ENCODE measurements around the gene SLC24A4.

Gene SLC24A4

GRCh38 chr14:92451755-92452154, 128.8 kb downstream of the SLC24A4 start:
- peak in 1 of 10 donors; percentile 74 for DNase-seq
- intact Hi-C loops (cut with DNase I) = loop anchor here (10.0 kb wide), 1 partner anchor 327 kb away; the partner anchor contains the start of genes CPSF2 and NDUFB1

- peak in 1 of 10 donors; percentile 43 for DNase-seq
- intact Hi-C loops (cut with DNase I) = loop anchor here (10.0 kb wide), 1 partner anchor 328 kb away; the partner anchor contains the start of genes CPSF2 and NDUFB1
Observed at GRCh38 chr14:92452471-92452870, 129.5 kb downstream of the SLC24A4 start.

- peak in 1 of 10 donors; percentile 30 for DNase-seq
- intact Hi-C loops (cut with DNase I) = loop anchor here (10.0 kb wide), 1 partner anchor 329 kb away; the partner anchor contains the start of genes CPSF2 and NDUFB1
Observed at GRCh38 chr14:92453691-92454090, 130.7 kb downstream of the SLC24A4 start.

GRCh38 chr14:92455231-92455630, 132.3 kb downstream of the SLC24A4 start:
- intact Hi-C loops (cut with DNase I) = loop anchor here (10.0 kb wide), 1 partner anchor 330 kb away; the partner anchor contains the start of genes CPSF2 and NDUFB1
- no peak for DNase-seq

- peak in 4 of 10 donors; percentile 32 to 88 (median 36) for DNase-seq
- intact Hi-C loops (cut with DNase I) = loop anchor here (10.0 kb wide), 1 partner anchor 332 kb away; the partner anchor contains the start of genes CPSF2 and NDUFB1
Observed at GRCh38 chr14:92456215-92457015, 133.4 kb downstream of the SLC24A4 start.

- intact Hi-C loops (cut with DNase I) = loop anchor here (10.0 kb wide), 1 partner anchor 332 kb away; the partner anchor contains the start of genes CPSF2 and NDUFB1
- no peak for DNase-seq
Observed at GRCh38 chr14:92457016-92457565, 134.1 kb downstream of the SLC24A4 start.

GRCh38 chr14:92458136-92459029, 135.4 kb downstream of the SLC24A4 start:
- intact Hi-C loops (cut with DNase I) = loop anchor here (10.0 kb wide), 1 partner anchor 334 kb away; the partner anchor contains the start of genes CPSF2 and NDUFB1
- peak in 1 of 10 donors; percentile 63 for DNase-seq

- intact Hi-C loops (cut with DNase I) = loop anchor here (10.0 kb wide), 1 partner anchor 334 kb away; the partner anchor contains the start of genes CPSF2 and NDUFB1
- DNase-seq = peak in 1 of 10 donors; percentile 41
Observed at GRCh38 chr14:92459030-92459949, 136.3 kb downstream of the SLC24A4 start.

GRCh38 chr14:92459950-92460421, 137.0 kb downstream of the SLC24A4 start:
- intact Hi-C loops (cut with DNase I) = loop anchor here (10.0 kb wide), 1 partner anchor 335 kb away; the partner anchor contains the start of genes CPSF2 and NDUFB1
- DNase-seq = peak in 1 of 10 donors; percentile 67

GRCh38 chr14:92460541-92460915, 137.6 kb downstream of the SLC24A4 start:
- intact Hi-C loops (cut with DNase I) = no loop called here
- peak in 1 of 10 donors; percentile 55 for DNase-seq

GRCh38 chr14:92460916-92461579, 138.1 kb downstream of the SLC24A4 start:
- peak in 1 of 10 donors; percentile 83 for DNase-seq
- intact Hi-C loops (cut with DNase I) = no loop called here

- intact Hi-C loops (cut with DNase I) = no loop called here
Observed at GRCh38 chr14:92461891-92462290, 138.9 kb downstream of the SLC24A4 start.

GRCh38 chr14:92462568-92462967, 139.6 kb downstream of the SLC24A4 start:
- intact Hi-C loops (cut with DNase I) = no loop called here
- DNase-seq = peak in 1 of 10 donors; percentile 7

More at GRCh38 chr14:92461891-92462290, 138.9 kb downstream of the SLC24A4 start:
- peak in 1 of 10 donors; percentile 35 for DNase-seq

- intact Hi-C loops (cut with DNase I) = no loop called here
- DNase-seq = peak in 1 of 10 donors; percentile 63
Observed at GRCh38 chr14:92463141-92463540, 140.2 kb downstream of the SLC24A4 start.

GRCh38 chr14:92464156-92464555, 141.2 kb downstream of the SLC24A4 start:
- intact Hi-C loops (cut with DNase I) = no loop called here
- peak in 1 of 10 donors; percentile 28 for DNase-seq

- intact Hi-C loops (cut with DNase I) = no loop called here
- DNase-seq = peak in 1 of 10 donors; percentile 63
Observed at GRCh38 chr14:92464716-92465115, 141.8 kb downstream of the SLC24A4 start.

GRCh38 chr14:92465353-92466055, 142.5 kb downstream of the SLC24A4 start:
- DNase-seq = peak in 1 of 10 donors; percentile 49
- intact Hi-C loops (cut with DNase I) = no loop called here

All from posterior cingulate gyrus (tissue), 11 donors.